IPS DF 4.7 (cell line): ENCODE measurements around the gene TMEM140.

Experiments
- DNase-seq: peaks from one replicate; pipeline ENCODE4 v3.0.0-alpha.2; 2013; ENCODE audit warnings: low spot score; ENCODE audit errors: extremely low read depth

Gene TMEM140

DNA sequence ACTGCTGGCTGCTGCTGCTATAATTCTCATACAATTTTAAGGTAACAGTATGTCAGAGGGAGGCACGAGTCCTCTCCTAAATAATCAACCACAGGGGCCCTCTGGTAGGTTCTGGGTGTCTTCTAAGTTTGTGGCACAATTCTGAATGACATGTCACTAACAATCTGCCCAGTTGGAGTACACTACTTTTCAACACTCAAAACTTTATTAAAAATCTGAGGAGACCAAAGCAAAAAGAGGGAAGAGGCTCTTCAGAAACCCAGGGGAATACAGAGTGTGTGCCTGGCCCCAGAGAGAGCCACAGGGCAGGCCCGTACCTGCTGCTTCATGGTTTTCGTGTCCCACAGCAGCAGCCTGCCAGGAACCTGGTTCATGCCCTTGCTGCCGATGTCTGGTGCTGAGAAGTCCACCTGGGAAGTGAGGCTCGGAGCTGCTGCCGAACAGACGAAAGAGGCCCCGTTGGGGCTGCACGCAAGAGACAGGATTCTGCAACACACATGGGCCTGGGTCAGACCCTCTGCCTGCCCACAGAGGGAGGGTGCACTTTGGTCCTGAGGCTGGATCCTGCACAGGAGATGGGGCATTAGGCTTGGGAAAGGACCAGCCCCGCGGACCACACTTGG is 45.2 kb downstream of the TMEM140 start:
- DNase-seq, result no peak

DNA sequence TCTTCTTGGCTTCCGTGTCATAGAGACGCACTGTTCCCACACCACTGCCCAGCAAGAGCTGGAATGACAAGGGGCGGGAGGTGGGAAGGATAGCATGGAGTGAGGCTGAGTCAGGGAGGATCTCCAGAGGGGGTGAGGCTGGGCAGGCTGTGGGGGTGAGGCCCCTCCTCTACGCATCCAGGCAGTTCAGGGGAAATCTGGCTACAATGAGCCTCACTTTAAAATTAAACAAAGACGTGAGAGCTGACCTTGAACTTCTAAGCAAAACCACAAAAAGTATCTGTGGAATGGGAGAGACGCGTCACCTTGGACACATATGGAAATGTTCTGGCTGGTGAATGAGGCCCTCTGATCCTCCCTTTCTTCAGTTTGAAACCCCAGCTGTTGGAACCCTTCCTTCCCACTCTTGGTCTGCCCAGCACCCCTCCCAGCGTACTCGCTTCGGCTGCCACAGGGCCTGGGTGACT is 45.8 kb downstream of the TMEM140 start:
- DNase-seq, result no peak

DNA sequence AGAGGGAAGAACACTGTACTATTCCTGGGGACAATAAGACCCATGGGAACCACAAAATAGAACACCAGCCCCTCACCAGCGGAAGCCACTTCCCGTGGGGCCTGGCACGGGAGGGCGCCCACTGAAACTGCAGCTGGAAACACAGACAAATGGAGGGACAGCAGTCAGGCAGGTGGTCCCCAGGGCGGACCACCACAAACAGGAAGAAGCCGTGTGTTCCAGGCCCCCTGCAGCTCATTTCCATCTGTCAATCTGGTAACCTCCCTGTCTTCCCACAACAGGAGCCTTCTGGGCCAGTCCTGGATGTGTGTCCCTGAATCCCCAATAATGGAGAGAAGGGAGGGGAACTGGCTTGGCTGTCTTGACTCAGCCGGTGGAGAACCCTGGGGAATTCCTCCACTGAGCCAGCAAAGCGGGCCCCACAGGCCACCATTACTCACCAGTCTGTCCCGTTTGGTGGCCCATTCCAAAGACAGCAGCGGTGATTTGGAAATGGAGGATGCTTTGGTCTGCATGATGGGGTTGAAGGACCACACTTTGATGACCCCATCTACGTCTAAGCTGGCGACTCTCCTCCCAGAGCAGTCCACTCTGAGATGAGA is 46.7 kb downstream of the TMEM140 start:
- no peak for DNase-seq

DNA sequence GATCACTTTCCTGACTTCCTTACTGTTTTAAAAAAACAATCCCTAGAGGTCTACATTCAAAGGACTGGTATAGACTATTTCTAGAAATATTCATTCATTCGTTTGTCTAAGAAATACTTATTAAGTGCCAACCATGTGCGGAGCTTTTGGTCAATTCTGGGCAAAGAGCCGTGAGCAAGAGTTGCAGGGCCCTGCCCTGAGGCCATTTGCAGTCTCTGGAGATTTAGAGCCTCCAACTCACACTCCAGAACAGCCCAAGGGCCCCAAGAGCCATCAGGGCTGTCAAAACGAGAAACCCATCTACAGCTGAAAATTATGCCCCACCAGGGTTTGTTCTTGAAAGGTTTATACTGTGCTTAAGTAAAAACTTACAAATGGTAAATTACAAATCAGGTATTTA is 47.3 kb downstream of the TMEM140 start:
- DNase-seq, result no peak

DNA sequence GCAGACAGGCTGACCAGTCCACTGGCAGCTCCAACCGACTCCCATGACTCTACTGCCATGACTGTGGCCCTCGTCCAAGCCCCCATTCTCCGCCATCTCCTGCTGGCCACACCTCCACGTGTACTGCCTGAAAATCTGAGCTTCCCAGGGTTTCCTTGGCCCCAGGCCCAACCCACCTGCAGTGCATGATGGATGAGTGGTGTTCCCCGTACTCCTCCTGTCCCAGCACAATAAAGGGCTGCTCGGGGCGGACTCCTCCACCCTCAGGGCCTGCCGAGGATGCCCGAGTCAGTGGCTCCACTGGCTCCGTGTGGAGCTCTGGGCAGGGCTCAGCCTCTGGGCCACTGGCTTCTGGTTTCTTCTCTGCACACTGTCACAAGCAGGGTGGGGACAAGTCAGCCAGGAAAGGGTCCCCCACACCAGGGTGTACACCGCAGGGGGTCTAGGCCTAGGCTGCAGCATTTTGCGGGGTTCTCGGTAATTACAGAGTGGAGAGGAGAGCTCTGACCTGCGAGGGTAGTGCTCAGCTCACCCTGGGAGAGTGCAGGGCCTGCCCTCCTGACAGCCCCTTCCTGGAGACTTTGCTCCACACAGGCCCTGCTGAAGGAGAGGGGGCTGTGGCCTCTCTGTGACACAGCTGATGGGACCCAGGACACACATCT is 48.2 kb downstream of the TMEM140 start:
- DNase-seq, result no peak

DNA sequence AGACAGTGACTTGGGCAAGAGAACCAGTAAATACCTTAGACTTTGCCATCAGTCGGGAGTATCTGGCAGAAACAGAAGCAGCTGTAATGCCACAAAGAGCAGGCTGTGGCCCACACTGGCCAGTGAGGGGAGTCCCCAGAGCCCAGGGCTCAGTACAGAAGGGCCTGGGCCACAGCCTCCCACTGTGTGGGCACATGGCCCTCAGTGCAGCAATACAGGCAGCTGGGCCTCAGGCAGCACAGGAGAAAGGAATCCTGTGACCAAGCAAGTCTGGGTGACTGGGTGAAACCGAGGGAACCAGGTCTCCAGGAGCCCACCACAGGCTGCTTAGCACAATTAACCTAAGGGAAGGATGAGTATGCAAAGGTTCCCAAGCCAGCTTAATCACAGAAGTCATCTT is 49.5 kb downstream of the TMEM140 start:
- DNase-seq, result no peak

DNA sequence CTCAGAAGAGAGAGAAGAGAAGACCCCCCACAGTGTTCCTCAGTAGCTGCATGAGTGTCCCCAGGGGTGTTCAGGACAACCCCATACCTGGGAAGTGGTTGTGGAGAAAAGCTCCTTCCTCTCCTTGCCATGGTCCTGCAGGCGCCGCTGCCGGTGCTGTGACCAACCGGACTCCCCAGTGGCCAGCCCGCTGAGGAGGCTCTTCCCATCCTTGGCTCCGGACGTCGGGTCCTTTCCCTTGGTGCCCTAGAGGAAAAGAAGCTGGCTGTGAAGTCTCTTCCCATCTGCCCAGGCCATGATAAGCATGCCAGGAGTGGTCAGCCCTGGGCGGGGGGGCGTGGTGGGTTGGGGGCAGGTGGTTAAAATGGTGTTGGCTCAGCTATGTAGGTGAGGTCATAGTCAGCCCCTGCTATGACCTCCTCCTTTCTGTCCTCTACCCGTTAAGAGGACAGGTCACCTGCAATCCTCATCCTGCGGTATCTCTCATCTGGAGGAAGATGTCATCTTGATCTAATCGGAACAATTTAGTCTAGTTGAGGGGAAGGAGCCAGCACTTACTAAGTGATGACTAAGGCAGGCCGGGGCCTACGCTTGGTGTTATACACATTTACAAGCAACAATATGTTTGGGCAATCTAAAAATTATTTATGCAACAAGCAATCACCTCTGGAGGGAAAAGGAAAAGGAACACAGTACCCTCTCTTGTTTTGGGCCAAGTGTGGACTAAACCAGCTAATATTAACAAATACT is 50.2 kb downstream of the TMEM140 start:
- DNase-seq, result no peak

DNA sequence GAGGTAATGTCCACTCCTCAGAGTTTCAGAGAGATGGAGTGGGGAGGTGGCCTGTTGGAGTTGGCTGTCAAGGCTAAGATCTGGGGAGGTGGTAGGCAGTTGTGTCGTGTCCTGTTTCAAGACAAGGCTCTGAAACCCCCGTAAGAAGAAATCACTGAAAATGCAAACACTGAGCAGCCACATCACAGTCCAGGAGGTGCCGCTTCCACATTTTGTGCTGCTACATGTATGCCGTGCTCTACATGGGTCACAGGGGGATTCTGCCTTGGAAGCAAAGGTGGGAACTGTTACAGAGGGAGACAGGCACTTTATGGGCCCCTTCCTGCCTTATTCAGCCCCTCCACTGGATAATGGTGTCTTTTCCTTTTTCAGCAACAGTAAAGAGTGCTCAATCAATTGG is 51.6 kb downstream of the TMEM140 start:
- DNase-seq, result no peak

DNA sequence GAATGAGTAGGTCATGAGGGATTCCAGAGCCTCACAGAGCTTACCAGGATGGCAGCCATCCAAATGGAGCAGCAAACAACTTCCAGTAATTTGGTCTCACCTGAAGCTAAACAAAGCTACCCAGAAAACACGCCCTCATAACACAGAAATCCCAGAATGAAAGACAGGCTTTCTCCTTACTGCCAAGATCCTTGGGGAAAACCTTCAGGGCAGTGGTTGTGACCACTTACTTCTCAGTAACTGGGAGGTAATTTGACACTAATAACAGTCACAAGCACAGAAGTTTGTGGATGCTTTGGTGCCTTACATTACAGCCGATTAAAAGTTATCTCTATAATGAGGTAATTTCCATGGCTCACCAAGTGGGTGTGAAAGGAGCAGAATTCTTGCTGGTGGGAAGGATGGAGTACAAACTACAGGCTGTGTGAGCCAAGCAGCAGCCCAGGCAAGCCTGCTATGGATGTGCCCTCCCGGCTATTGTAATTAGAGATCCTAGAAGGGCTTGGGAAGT is 53.0 kb downstream of the TMEM140 start:
- no peak for DNase-seq

DNA sequence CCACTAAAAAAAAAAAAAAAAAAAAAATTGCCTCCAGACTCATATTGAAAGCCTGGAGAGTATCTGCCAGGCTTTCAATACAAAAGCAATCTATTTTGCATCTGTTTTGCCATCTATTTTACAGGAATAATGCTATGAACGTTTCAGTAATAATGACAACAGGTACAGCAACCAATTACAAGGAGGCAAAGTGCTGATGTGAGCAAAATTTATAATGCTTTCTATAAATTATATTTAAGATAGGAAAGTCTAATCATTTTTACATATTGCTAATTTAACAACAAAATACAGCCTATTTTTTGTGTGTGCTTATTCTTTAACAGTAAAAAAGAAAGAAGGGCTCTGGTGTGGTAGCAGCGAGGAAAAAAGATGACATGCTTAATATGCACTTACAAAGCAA is 53.5 kb downstream of the TMEM140 start:
- DNase-seq, result no peak

DNA sequence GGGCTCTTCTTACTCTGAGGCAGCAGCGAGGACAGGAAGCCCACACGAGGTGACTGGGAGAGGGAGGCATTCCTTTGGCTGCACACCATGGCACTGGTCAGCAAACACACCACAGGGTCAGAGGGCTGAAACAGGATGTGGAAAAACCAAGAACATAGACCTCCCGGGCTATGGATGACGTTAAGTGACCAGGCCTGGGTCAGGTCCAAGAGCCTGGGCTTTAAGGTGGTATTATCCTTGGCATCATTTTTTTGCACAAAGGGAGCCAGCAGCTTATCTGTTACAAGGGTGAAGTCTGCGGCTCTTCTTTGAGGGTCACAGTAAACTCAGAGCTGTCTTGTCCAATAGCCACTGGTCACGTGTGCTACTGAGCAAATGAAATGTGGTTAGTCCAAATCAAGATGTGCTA is 56.5 kb downstream of the TMEM140 start:
- no peak for DNase-seq

DNA sequence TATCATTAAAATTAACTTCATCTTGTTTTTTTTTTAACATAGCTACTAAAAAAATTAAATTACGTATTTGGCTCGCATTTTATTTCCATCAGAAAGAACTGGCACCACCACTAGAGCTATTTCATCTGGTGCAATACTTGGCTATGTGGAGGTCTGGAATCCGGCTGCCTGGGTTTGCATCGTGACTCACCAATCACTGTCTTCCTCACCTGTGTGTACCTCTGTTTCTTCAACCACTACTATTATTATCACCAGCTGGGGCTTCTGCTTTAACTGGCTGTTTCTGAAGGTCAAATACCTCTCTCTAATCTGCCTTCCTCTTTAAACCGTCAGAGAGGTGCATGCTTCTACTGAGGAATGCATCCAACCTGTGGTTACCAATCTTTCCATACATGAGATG is 57.0 kb downstream of the TMEM140 start:
- no peak for DNase-seq

DNA sequence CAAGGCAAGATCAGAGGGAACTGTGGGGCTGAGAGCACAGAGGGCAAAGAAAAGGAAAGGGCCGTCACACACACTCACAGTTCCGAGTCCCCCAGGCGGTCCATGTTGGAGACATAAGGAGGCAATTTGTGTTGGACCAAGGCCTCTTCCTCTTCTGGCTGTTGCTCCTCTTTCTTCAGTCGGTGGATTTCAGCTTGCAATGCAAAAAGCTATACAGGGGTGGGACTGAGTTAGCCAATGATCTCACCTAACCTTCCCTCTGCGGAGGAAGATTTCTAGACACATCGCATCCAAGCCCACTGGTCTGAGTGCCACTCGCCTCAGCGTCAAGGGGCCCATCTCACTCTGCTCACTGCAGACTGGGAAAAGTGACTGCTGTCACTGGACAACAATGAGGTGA is 58.0 kb downstream of the TMEM140 start:
- DNase-seq, result no peak

DNA sequence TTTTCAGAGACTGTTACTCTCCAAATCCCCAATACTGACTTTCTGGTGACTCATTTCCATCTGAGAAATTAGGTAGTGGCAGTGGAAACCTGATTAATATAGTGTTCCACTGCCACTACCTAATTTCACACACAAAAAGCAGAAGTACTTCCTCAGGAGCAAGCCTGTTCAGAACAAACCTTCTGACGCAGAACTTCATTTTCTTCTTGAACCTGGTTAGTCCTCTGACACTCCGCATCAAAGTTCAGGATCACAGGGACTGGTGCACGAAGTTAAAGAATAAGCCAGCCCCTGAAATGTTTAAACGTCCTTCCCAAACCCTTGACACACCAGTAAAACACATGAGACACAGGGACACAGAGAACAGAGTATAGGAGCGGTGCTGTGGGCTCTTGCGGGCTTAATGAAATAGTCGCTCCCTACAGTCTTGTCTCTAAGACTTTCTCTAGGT is 59.1 kb downstream of the TMEM140 start:
- DNase-seq, result no peak

DNA sequence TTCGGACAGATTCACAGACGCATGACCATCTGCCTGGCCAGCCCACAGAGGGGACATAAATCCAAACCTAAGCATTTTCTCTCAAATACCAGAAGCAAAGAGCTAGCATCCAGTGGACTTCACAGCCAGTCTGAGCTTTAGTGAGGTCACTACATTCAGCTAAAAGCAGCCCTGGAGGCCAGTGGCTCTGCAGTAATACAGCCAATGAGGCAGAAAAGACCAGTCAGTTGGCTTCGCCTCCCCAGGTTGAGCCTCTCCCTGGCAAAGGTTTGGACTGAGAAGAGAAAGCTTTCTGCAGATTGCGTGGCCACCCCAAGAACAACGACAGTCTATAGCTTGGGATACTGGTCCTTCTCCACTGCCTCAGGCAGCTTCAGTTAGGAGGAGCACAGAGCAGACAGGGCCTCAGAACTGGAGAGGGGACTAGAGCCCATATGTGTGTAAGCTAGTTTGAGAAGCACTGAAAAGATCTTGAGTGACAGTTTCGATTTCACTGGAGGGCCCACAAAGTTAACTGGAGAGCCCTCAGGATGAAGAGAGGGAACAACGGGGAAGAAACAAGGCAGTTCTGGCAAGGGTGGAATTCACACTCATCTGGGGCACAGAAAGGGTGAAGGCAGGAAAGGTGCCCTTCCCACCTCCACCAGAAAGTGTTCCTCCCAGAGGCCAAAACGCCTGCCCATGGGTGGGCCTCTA is 59.7 kb downstream of the TMEM140 start:
- DNase-seq, result no peak

DNA sequence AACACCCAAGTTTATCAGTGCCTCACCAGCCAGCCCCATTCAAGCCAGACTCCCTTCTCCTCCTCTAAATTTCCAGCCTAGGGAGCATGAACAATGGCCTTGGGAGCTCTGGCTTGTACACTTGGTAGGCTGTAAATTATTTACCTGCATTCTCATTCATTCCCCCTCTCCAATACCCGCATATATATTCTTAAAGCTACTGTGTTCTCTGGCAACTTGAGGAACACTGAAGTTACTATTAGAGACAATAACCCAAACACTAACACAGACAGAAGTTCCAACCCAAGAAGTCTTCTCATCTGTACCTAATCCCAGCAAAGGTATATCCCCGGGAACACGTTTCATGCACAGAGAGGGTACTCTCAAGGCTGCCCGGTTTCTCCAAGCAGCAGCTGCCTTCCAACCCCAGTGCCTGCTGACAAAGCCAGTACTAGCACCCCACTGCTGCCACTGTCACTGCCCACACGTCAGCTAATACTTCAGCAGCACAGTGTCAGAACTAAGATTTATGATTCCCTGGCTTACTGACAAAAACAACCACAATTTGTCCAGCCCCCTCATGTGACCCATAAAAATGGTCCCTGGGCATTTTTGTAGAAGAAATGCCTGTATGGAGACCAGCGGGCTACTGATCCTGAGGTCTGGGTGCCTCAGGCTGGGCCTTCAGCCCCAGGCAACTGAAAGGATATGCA is 60.4 kb downstream of the TMEM140 start:
- DNase-seq, result no peak

DNA sequence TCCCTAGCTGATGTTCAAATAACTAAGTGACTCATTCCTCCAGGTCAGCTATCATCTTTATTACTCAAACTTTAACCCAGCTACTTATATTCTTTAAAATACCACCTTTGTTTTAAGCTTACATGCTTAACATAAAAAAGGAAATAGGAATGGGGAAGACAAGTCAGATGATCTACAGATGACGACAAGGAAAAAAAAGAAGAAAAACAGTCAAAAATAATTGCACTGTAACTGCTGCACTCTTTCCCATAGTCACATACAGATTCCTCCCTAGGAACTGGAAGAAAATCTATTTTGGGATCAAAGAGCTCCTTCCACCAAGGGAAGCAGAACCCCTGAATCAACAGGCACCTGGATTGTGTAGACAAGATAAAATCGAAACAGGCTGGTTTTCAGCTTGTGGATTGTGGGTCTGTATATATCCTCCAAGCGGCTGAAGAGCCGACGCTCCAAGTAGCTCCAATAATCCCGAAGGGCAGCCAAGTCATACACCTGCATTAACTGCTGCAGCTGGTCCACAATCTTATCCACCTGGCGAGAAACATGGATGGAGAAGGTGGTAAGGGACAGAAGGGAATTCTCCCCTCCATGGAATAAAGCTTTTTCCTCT is 61.5 kb downstream of the TMEM140 start:
- DNase-seq, result no peak

DNA sequence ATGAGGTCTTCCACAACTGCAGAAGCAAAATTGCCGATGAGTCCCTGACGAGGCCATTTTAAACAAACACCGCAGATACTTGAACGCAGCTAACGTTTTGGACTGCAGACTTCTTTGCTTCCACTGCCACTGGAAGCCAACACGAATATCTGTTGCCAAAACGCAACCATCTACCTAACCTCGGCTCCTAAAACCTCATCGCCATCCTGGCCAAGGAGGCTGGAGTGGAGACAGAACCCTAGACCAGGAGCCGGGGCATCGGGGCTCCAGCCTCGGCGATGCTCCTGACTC is 63.0 kb downstream of the TMEM140 start:
- no peak for DNase-seq

DNA sequence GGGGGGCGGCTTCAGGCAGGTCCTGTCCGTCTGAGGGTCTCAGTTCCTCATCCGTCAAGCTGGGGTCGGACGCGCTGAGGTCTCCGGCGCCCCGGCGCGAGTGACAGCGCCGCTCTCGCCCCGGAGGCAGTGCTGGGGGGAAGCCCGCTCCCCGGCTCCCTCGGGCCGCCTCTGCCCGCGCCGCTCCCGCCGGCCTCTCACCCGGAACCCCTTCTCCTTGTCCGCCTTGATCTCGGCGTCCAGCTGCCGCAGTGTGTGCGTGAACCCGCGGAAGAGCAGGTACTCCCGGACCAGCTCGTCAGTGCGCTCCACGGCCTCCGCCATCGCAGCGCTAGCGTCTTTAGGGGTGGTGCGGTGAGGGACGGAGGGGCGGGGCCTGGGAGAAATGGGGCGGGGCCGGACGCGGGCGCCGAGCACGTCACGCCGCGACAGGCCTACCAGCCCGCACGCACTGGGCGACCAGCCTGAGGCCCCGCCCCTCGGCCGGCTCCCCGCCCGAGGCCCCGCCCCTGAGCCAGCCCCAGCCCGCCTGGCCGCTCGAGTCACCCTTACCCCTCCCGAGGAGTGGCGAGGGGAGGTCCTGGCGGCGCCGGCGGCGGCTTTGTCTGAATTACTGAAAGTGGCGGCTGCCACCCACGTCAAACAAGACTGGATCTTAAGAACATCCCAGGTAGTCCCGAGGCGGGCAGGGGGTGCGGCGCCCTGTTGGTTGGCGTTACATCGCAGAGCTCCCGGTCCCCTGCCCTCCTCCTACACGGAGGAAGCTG is 63.5 kb downstream of the TMEM140 start, which contains the start of gene WDR91:
Gene WDR91 (minus strand): TSS at position 348 of the 767 bp plus-strand sequence. CDS start 24 bp downstream, at position 324.
- DNase-seq, result no peak
